ENCODE data around the gene ITGB6.
"Not testable (repeated sequence)": the region's sequence is repeated elsewhere in the genome, so short reads cannot be mapped to it uniquely, and the experiment has no call there.

Gene ITGB6

DNA sequence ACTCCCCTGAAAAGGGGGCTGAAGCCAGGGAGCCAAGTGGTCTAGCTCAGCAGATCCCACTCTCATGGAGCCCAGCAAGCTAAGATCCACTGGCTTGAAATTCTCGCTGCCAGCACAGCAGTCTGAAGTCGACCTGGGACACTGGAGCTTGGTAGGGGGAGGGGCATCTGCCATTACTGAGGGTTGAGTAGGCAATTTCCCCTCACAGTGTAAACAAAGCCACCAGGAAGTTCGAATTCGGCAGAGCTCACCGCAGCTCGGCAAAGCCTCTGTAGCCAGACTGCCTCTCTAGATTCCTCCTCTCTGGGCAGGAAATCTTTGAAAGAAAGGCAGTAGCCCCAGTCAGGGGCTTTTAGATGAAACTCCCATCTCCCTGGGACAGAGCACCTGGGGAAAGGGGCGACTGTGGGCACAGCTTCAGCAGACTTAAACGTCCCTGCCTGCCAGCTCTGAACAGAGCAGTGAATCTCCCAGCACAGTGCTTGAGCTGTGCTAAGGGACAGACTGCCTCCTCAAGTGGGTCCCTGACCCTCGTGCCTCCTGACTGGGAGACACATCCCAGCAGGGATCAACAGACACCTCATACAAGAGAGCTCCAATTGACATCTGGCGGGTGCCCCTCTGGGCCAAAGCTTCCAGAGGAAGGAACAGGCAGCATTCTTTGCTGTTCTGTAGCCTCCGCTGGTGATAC, 18.8 kb downstream of the ITGB6 start:
- H3K36me3 Mint-ChIP-seq (ENCODE audit: low read depth); H3K4me1 Mint-ChIP-seq (ENCODE audit: low read depth); H3K4me3 Mint-ChIP-seq; H3K27ac Mint-ChIP-seq; DNase-seq (ENCODE audit: low spot score); H3K9me3 Mint-ChIP-seq: not testable (repeated sequence)
- H3K27me3 Mint-ChIP-seq (ENCODE audit: low read depth): peaks cover 11% of the 10 kb centered on the region

GRCh38 chr2:160180690-160181089, 19.4 kb downstream of the ITGB6 start:
- not testable (repeated sequence) for H3K36me3 Mint-ChIP-seq (ENCODE audit: low read depth); H3K4me1 Mint-ChIP-seq (ENCODE audit: low read depth); DNase-seq (ENCODE audit: low spot score); H3K4me3 Mint-ChIP-seq; H3K9me3 Mint-ChIP-seq; H3K27ac Mint-ChIP-seq
- peaks cover 11% of the 10 kb centered on the region for H3K27me3 Mint-ChIP-seq (ENCODE audit: low read depth)

DNA sequence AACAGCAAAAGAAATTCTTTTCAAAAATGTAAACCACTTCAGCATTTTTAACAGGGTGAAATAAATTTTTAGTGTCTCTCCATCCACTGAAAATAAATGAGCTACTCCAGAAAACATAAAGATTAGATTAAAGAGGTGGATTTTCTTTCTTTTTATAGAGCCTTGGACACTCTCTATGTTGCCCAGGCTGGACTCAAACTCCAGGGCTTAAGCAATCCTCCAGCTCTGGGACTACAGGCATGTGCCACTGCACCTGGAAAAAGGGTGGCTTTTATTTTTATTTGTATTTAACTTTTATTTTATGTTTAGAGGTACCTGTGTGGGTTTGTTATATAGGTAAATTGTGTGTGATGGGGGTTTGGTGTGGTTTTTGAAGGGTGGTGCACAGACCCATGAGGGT, 19.9 kb downstream of the ITGB6 start:
- no peak for DNase-seq (ENCODE audit: low spot score)
- H3K9me3 Mint-ChIP-seq: peaks cover 2% of the 10 kb centered on the region
- no peak overlapping the region for H3K27ac Mint-ChIP-seq
- no peak overlapping the region for H3K4me3 Mint-ChIP-seq
- no peaks in the 10 kb centered on the region for H3K4me1 Mint-ChIP-seq (ENCODE audit: low read depth)
- no peaks in the 10 kb centered on the region for H3K36me3 Mint-ChIP-seq (ENCODE audit: low read depth)
- H3K27me3 Mint-ChIP-seq (ENCODE audit: low read depth): peaks cover 11% of the 10 kb centered on the region

- Mint-ChIP-seq H3K4me1 (ENCODE audit: low read depth) (no peaks in the 10 kb centered on the region), H3K9me3 (no peaks in the 10 kb centered on the region), H3K36me3 (ENCODE audit: low read depth) (no peaks in the 10 kb centered on the region), H3K27me3 (ENCODE audit: low read depth) (peaks cover 2% of the 10 kb centered on the region), H3K27ac (no peak overlapping the region), H3K4me3 (no peak overlapping the region)
- no peak for DNase-seq (ENCODE audit: low spot score)
These were observed 24.6 kb downstream of the ITGB6 start for GRCh38 chr2:160175169-160176134.

- Mint-ChIP-seq H3K9me3 (no peaks in the 10 kb centered on the region), H3K4me1 (ENCODE audit: low read depth) (no peaks in the 10 kb centered on the region), H3K4me3 (no peak overlapping the region), H3K36me3 (ENCODE audit: low read depth) (no peaks in the 10 kb centered on the region), H3K27ac (no peak overlapping the region), H3K27me3 (ENCODE audit: low read depth) (peaks cover 2% of the 10 kb centered on the region)
- no peak for DNase-seq (ENCODE audit: low spot score)
These were observed 25.8 kb downstream of the ITGB6 start for GRCh38 chr2:160174322-160174721.

DNA sequence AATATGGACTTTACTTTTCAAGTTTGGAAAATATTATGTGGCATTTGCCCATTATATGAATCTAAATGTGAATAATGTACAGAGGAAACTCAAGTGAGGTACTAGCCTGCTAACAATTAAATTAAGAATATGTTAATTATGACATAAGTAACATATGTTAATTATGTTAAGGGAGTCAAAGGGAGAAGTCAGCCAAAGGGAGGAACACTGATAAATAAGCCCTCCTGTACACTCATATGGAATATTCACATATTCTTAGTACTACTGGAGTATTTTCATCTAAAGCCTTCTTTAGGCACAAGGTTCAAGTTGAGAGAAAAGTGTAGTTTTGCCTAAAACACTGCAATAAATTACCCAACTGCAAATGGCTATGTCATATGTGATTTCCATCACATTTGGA, 30.1 kb downstream of the ITGB6 start:
- Mint-ChIP-seq H3K4me1 (ENCODE audit: low read depth) (no peaks in the 10 kb centered on the region), H3K4me3 (no peak overlapping the region), H3K27ac (no peak overlapping the region), H3K27me3 (ENCODE audit: low read depth) (peaks cover 2% of the 10 kb centered on the region), H3K9me3 (no peaks in the 10 kb centered on the region), H3K36me3 (ENCODE audit: low read depth) (no peaks in the 10 kb centered on the region)
- DNase-seq (ENCODE audit: low spot score): no peak

- Mint-ChIP-seq H3K36me3 (ENCODE audit: low read depth) (no peaks in the 10 kb centered on the region), H3K27me3 (ENCODE audit: low read depth) (peaks cover 2% of the 10 kb centered on the region), H3K27ac (no peak overlapping the region), H3K4me1 (ENCODE audit: low read depth) (no peaks in the 10 kb centered on the region), H3K4me3 (no peak overlapping the region), H3K9me3 (no peaks in the 10 kb centered on the region)
- DNase-seq (ENCODE audit: low spot score): no peak
These were observed 30.6 kb downstream of the ITGB6 start for GRCh38 chr2:160169471-160169870.

- no peaks in the 10 kb centered on the region for H3K36me3 Mint-ChIP-seq (ENCODE audit: low read depth)
- no peaks in the 10 kb centered on the region for H3K9me3 Mint-ChIP-seq
- no peak overlapping the region for H3K27ac Mint-ChIP-seq
- DNase-seq (ENCODE audit: low spot score): no peak
- H3K4me1 Mint-ChIP-seq (ENCODE audit: low read depth): no peaks in the 10 kb centered on the region
- H3K4me3 Mint-ChIP-seq: no peak overlapping the region
- H3K27me3 Mint-ChIP-seq (ENCODE audit: low read depth): peaks cover 2% of the 10 kb centered on the region
These were observed 31.2 kb downstream of the ITGB6 start for GRCh38 chr2:160168878-160169277.

DNA sequence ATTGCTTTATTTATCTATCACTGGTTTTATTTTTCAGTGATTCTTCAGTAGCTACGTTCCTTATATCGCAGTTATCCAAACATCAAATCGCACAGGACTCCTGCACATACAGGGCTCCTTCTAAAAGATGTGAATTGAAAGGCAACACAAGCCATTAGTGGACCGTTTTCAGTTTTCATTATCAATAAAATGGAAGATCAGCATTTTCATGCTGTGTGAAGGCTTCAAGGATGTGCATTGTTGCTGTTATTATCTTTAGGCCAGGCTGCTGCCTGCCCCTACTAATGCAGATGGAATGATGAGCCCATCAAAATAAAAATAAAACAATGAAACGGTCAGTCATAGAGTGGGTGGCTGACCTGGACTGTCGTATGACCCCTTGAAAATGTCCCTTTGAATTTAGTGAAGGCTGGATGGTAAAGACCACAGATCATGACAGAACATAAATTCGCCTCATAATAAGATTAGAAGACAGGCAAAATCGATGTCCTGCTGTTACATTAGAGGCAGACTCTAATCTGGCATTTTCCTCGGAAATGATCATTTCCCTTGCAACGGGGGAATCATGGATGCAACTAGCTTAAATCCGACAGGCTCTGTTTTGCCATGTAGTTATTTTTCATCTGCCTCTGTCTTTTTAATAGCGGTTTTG, 32.9 kb downstream of the ITGB6 start:
- H3K4me1 Mint-ChIP-seq (ENCODE audit: low read depth): no peaks in the 10 kb centered on the region
- no peaks in the 10 kb centered on the region for H3K27me3 Mint-ChIP-seq (ENCODE audit: low read depth)
- no peaks in the 10 kb centered on the region for H3K36me3 Mint-ChIP-seq (ENCODE audit: low read depth)
- no peaks in the 10 kb centered on the region for H3K9me3 Mint-ChIP-seq
- DNase-seq (ENCODE audit: low spot score): no peak
- H3K4me3 Mint-ChIP-seq: no peak overlapping the region
- no peak overlapping the region for H3K27ac Mint-ChIP-seq

DNA sequence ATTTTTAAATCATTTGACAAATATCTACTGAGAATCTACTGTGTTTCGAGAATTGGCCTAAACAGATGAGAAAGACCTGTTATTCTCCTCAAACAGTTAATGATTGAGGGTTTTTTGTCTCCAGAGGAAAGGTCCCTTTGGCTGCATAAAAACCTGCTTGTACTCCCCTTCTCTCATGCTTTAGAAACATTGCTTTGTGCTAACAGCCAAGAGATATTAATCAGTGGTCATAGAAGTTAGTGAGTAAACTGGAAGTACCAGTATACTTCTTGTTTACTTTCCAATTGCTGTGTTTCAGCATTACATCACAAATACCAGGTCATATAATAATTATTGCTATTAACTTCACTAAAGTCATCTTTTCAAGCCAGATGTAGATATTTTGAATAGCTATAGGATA, 34.1 kb downstream of the ITGB6 start:
- Mint-ChIP-seq H3K4me1 (ENCODE audit: low read depth) (no peaks in the 10 kb centered on the region), H3K4me3 (no peak overlapping the region), H3K9me3 (no peaks in the 10 kb centered on the region), H3K36me3 (ENCODE audit: low read depth) (no peaks in the 10 kb centered on the region), H3K27me3 (ENCODE audit: low read depth) (no peaks in the 10 kb centered on the region), H3K27ac (no peak overlapping the region)
- no peak for DNase-seq (ENCODE audit: low spot score)

- Mint-ChIP-seq H3K36me3 (ENCODE audit: low read depth) (no peaks in the 10 kb centered on the region), H3K9me3 (no peaks in the 10 kb centered on the region), H3K4me3 (no peak overlapping the region), H3K27ac (no peak overlapping the region), H3K27me3 (ENCODE audit: low read depth) (no peaks in the 10 kb centered on the region), H3K4me1 (ENCODE audit: low read depth) (no peaks in the 10 kb centered on the region)
- DNase-seq (ENCODE audit: low spot score): no peak
These were observed 35.0 kb downstream of the ITGB6 start for GRCh38 chr2:160165081-160165480.

- H3K27me3 Mint-ChIP-seq (ENCODE audit: low read depth): peaks cover 2% of the 10 kb centered on the region
- H3K36me3 Mint-ChIP-seq (ENCODE audit: low read depth): no peaks in the 10 kb centered on the region
- no peak for DNase-seq (ENCODE audit: low spot score)
- no peak overlapping the region for H3K27ac Mint-ChIP-seq
- no peak overlapping the region for H3K4me3 Mint-ChIP-seq
- H3K9me3 Mint-ChIP-seq: no peaks in the 10 kb centered on the region
- no peaks in the 10 kb centered on the region for H3K4me1 Mint-ChIP-seq (ENCODE audit: low read depth)
These were observed 41.9 kb downstream of the ITGB6 start for GRCh38 chr2:160157861-160158829.

GRCh38 chr2:160156665-160157064, 43.4 kb downstream of the ITGB6 start:
- H3K9me3 Mint-ChIP-seq: no peaks in the 10 kb centered on the region
- H3K36me3 Mint-ChIP-seq (ENCODE audit: low read depth): no peaks in the 10 kb centered on the region
- peaks cover 4% of the 10 kb centered on the region for H3K27me3 Mint-ChIP-seq (ENCODE audit: low read depth)
- no peak overlapping the region for H3K27ac Mint-ChIP-seq
- no peak for DNase-seq (ENCODE audit: low spot score)
- H3K4me3 Mint-ChIP-seq: no peak overlapping the region
- H3K4me1 Mint-ChIP-seq (ENCODE audit: low read depth): no peaks in the 10 kb centered on the region
